IMR-90 (cell line): ENCODE measurements around the gene PPP1R13B. TPM values are rescaled to one million over a fixed set of nuclear protein-coding genes. Genes with fewer than 3 reads are reported as not detected.

Experiments used
- ATAC-seq: fragments of 200-7000 bp; cut with Tn5 transposase; 2 replicates; pipeline ENCODE4 v1.9.1; 2020; ENCODE audit warnings: low read depth, mild to moderate bottlenecking, moderate library complexity
- BruUV-seq: library from RNA; stranded (reverse); fragments of 400-500 nt; replicated peaks from 2 replicates; lab custom pipeline; 2021; lab: Mats Ljungman, UMichigan
- CTCF ChIA-PET: fragments of 300-600 bp; formaldehyde crosslinking; extraction: SDS; loops from one replicate; lab custom pipeline; 2021; ENCODE audit warnings: antibody characterized with exemption; lab: Yijun Ruan, JAX
- POLR2A ChIA-PET: fragments of 300-600 bp; sonication (Branson Sonifier 250); formaldehyde crosslinking; loops from one replicate; lab custom pipeline; 2022; ENCODE audit warnings: antibody characterized with exemption; ENCODE audit not compliant: unreplicated experiment; lab: Charles Lee
- DNase-seq: peaks from one replicate; pipeline ENCODE4 v3.0.0; 2013
- H2AFZ ChIP-seq: replicated peaks from 2 replicates; pipeline ENCODE3; 2013; ENCODE audit warnings: low read length, mild to moderate bottlenecking; ENCODE audit not compliant: poor library complexity
- H2AK5ac ChIP-seq: 2 replicates; pipeline ENCODE4 v1.6.1; 2013; ENCODE audit warnings: low read depth, low read length, inconsistent platforms
- H2AK9ac ChIP-seq: replicated peaks from 2 replicates; pipeline ENCODE3; 2013; ENCODE audit warnings: mild to moderate bottlenecking, low read depth, low read length, moderate library complexity; ENCODE audit not compliant: poor library complexity
- H2BK120ac ChIP-seq: 2 replicates; pipeline ENCODE4 v1.6.1; 2013; ENCODE audit warnings: low read depth, low read length, inconsistent platforms
- H2BK15ac ChIP-seq: 3 replicates; pipeline ENCODE4 v1.6.1; 2013; ENCODE audit warnings: low read depth, low read length, inconsistent platforms
- H2BK20ac ChIP-seq: 2 replicates; pipeline ENCODE4 v1.6.1; 2013; ENCODE audit warnings: low read depth, mild to moderate bottlenecking, inconsistent platforms, low read length, moderate library complexity
- H2BK5ac ChIP-seq: 2 replicates; pipeline ENCODE4 v1.6.1; 2013; ENCODE audit warnings: mild to moderate bottlenecking, low read depth, low read length, inconsistent platforms; ENCODE audit not compliant: poor library complexity, severe bottlenecking
- H3K14ac ChIP-seq: replicated peaks from 2 replicates; pipeline ENCODE4 v1.6.1; 2013; ENCODE audit warnings: low read depth, low read length, inconsistent platforms
- H3K18ac ChIP-seq: 2 replicates; pipeline ENCODE4 v1.6.1; 2013; ENCODE audit warnings: low read depth, low read length, control low read depth
- H3K23ac ChIP-seq: 2 replicates; pipeline ENCODE4 v1.6.1; 2013; ENCODE audit warnings: low read depth, low read length, inconsistent platforms
- H3K27ac ChIP-seq: 2 replicates; pipeline ENCODE4 v1.5.1; 2013; ENCODE audit warnings: mild to moderate bottlenecking, control low read depth, low read length; ENCODE audit not compliant: insufficient read depth
- H3K27me3 ChIP-seq: 2 replicates; pipeline ENCODE4 v1.6.1; 2013; ENCODE audit warnings: low read length; ENCODE audit not compliant: control insufficient read depth, insufficient read depth
- H3K36me3 ChIP-seq: 2 replicates; pipeline ENCODE4 v1.6.1; 2013; ENCODE audit warnings: low read length, mixed read lengths; ENCODE audit not compliant: control insufficient read depth, insufficient read depth
- H3K4ac ChIP-seq: 2 replicates; pipeline ENCODE4 v1.6.1; 2013; ENCODE audit warnings: low read depth, low read length, inconsistent platforms
- H3K4me1 ChIP-seq: 2 replicates; pipeline ENCODE4 v1.6.1; 2013; ENCODE audit warnings: low read length, mixed read lengths; ENCODE audit not compliant: control insufficient read depth, insufficient read depth
- H3K4me2 ChIP-seq: 2 replicates; pipeline ENCODE4 v1.6.1; 2013; ENCODE audit warnings: low read depth, mild to moderate bottlenecking, control low read depth, low read length, moderate library complexity
- H3K4me3 ChIP-seq: 2 replicates; pipeline ENCODE4 v1.5.1; 2013; ENCODE audit warnings: low read depth, mild to moderate bottlenecking, control low read depth, low read length, moderate library complexity; ENCODE audit not compliant: insufficient read depth
- H3K56ac ChIP-seq: 2 replicates; pipeline ENCODE4 v1.6.1; 2013; ENCODE audit warnings: low read length, inconsistent platforms; ENCODE audit not compliant: insufficient read depth; ENCODE audit errors: extremely low read depth
- H3K79me1 ChIP-seq, 2 experiments: 2 replicates each; pipeline ENCODE4 v1.6.1; 2013; ENCODE audit warnings: low read length in 2 of 2, inconsistent platforms in 1 of 2, low read depth in 1 of 2
- H3K9ac ChIP-seq: 2 replicates; pipeline ENCODE4 v1.6.1; 2013; ENCODE audit warnings: low read depth, low read length, control low read depth
- H3K9me1 ChIP-seq: 2 replicates; pipeline ENCODE4 v1.6.1; 2013; ENCODE audit warnings: low read length, inconsistent platforms; ENCODE audit not compliant: insufficient read depth
- H3K9me3 ChIP-seq: 2 replicates; pipeline ENCODE4 v1.6.1; 2013; ENCODE audit warnings: low read length; ENCODE audit not compliant: control insufficient read depth, insufficient read depth
- H4K20me1 ChIP-seq: 2 replicates; pipeline ENCODE4 v1.6.1; 2013; ENCODE audit warnings: low read length, inconsistent platforms; ENCODE audit not compliant: insufficient read depth
- H4K5ac ChIP-seq: 2 replicates; pipeline ENCODE4 v1.6.1; 2013; ENCODE audit warnings: mild to moderate bottlenecking, low read depth, low read length, control low read depth
- H4K8ac ChIP-seq, 2 experiments: 2 replicates each; pipeline ENCODE4 v1.6.1; 2013; ENCODE audit warnings: low read depth in 2 of 2, low read length in 2 of 2, control low read depth in 1 of 2, inconsistent platforms in 1 of 2
- H4K91ac ChIP-seq: 2 replicates; pipeline ENCODE4 v1.6.1; 2013; ENCODE audit warnings: low read depth, low read length, inconsistent platforms; ENCODE audit not compliant: insufficient read depth
- RCOR1 ChIP-seq: IDR thresholded peaks from 2 replicates; pipeline ENCODE4 v1.6.1; 2012; ENCODE audit warnings: mild to moderate bottlenecking, low read length, improper control_type of control experiment; ENCODE audit not compliant: insufficient replicate concordance
- WGBS, 2 experiments: methylation state at CpG; one replicate each; pipeline versions ENCODE4 v1.1.5 to v1.1.7; 2013; ENCODE audit warnings: missing lambda C conversion rate in 2 of 2; ENCODE audit not compliant: insufficient read length in 1 of 2; ENCODE audit errors: extremely low coverage in 2 of 2; 5-methylcytosine and 5-hydroxymethylcytosine counted together
- dilution Hi-C: fragments of 300-500 bp; cut with HindIII; formaldehyde crosslinking; loops from one replicate; pipeline ENCODE4 v1.14.3; 2018; ENCODE audit warnings: low sequenced_read_pairs; ENCODE audit not compliant: unreplicated experiment
- in situ Hi-C: fragments of 300-500 bp; cut with MboI; formaldehyde crosslinking; loops from 3 replicates; pipeline ENCODE4 v1.14.3; 2019; ENCODE audit warnings: low sequenced_read_pairs, inconsistent platforms, mixed read lengths
- intact Hi-C: fragments of 100-400 bp; cut with micrococcal nuclease; formaldehyde crosslinking; loops from 2 replicates; pipeline ENCODE4 v1.10.0; 2022
- polyA plus RNA-seq, 3 experiments: library from polyadenylated mRNA; depleted of rRNA; stranded (reverse); fragments of >200 nt; gene quantifications; 2 replicates each; pipeline ENCODE4 v1.2.3, GENCODE V29; 2012; ENCODE audit warnings: low replicate concordance in 1 of 3
- total RNA-seq: library from RNA; depleted of rRNA; stranded (reverse); fragments of >200 nt; gene quantifications from 2 replicates; pipeline ENCODE4 v1.2.3, GENCODE V29; 2012

Gene PPP1R13B
- total and polyA plus RNA-seq, 2 of the 4 experiments (the other 2 are of a cell fraction): 1.6 to 2.8 TPM

GRCh38 chr14:103856607-103857006, 9.2 kb upstream of the PPP1R13B start:
- dilution Hi-C loops (no loop called here), in situ Hi-C loops (no loop called here), intact Hi-C loops (no loop called here)
- ATAC-seq (no peak), DNase-seq (no peak)
- Histone ChIP-seq H2BK120ac (no peak overlapping the region), H2BK15ac (no peak overlapping the region), H2AK9ac (no peak overlapping the region), H4K5ac (no peak overlapping the region), H3K18ac (no peak overlapping the region), H3K4ac (no peak overlapping the region), H2BK20ac (no peak overlapping the region), H4K91ac (no peak overlapping the region), H3K9me3 (no peaks in the 10 kb centered on the region), H4K20me1 (no peaks in the 10 kb centered on the region), H4K8ac (no peak overlapping the region), H3K27ac (no peak overlapping the region), H3K4me2 (no peak overlapping the region), H3K9me1 (no peaks in the 10 kb centered on the region), H3K79me1 (no peaks in the 10 kb centered on the region), H3K36me3 (no peaks in the 10 kb centered on the region), H3K4me1 (no peaks in the 10 kb centered on the region), H3K4me3 (no peak overlapping the region), H3K14ac (no peak overlapping the region), H3K23ac (no peak overlapping the region), H2AFZ (no peak overlapping the region), H2BK5ac (no peak overlapping the region), H2AK5ac (no peak overlapping the region), H3K9ac (no peak overlapping the region), H3K27me3 (peaks cover 18% of the 10 kb centered on the region), H3K56ac (no peak overlapping the region)
- CTCF ChIA-PET: no interaction called here
- 52% methylated on average over 7 of the region's 7 CpGs; no CpG with 5 or more reads in 1 of the 2 experiments for WGBS, 2 experiments
- TF ChIP-seq RCOR1: no peak
- BruUV-seq: no TSS peak
- POLR2A ChIA-PET: no interaction called here
